Psoas muscle (tissue), 8 donors: ENCODE measurements around the gene MEIOSIN. TPM values are rescaled to one million over a fixed set of nuclear protein-coding genes. Genes with fewer than 3 reads are reported as not detected.
A peak's percentile ranks its signal among the peaks of the same experiment; 100 is the strongest.
"Not testable (repeated sequence)": the region's sequence is repeated elsewhere in the genome, so short reads cannot be mapped to it uniquely, and the experiment has no call there.

Source experiments
- ATAC-seq, 4 donors: fragments of 200-7000 bp; cut with Tn5 transposase; one replicate each; pipeline ENCODE4 v1.9.1; 2020; ENCODE audit warnings: moderate library complexity in 3 of 4, mild to moderate bottlenecking in 2 of 4
- DNase-seq, 2 donors: peaks; one replicate each; pipeline ENCODE4 v3.0.0-alpha.2; 2020
- H3K27ac ChIP-seq: fragments of 200-600 bp; one replicate; pipeline ENCODE4 v1.8.0; 2022
- H3K27me3 ChIP-seq, 3 donors: fragments of 200-600 bp in 1 of 3; one replicate each; pipeline versions ENCODE4 v1.6.1 to v1.8.0; 2013 to 2022; ENCODE audit warnings: low read length in 2 of 3, mild to moderate bottlenecking in 2 of 3, moderate library complexity in 1 of 3; ENCODE audit not compliant: insufficient read depth in 3 of 3
- H3K36me3 ChIP-seq, 2 donors: fragments of 200-600 bp in 1 of 2; one replicate each; pipeline versions ENCODE4 v1.6.1 to v1.8.0; 2013 to 2022; ENCODE audit warnings: low read depth in 1 of 2, mild to moderate bottlenecking in 1 of 2, moderate library complexity in 1 of 2; ENCODE audit not compliant: insufficient read depth in 1 of 2
- H3K4me1 ChIP-seq: fragments of 200-600 bp; one replicate; pipeline ENCODE4 v1.8.0; 2022
- H3K4me3 ChIP-seq: fragments of 200-600 bp; one replicate; pipeline ENCODE4 v1.8.0; 2022; ENCODE audit warnings: mild to moderate bottlenecking
- H3K9me3 ChIP-seq: fragments of 200-600 bp; one replicate; pipeline ENCODE4 v1.8.0; 2022
- CTCF ChIP-seq: fragments of 200-600 bp; IDR thresholded peaks from one replicate; pipeline ENCODE4 v1.8.0; 2022; ENCODE audit warnings: antibody characterized with exemption
- WGBS, 3 donors: extraction: QIAGEN DNeasy Blood & Tissue Kit; methylation state at CpG; one replicate each; pipeline versions ENCODE4 v1.1.6 to v1.1.7; 2013; 5-methylcytosine and 5-hydroxymethylcytosine counted together
- intact Hi-C, 2 donors: fragments of 100-400 bp; cut with DNase I; formaldehyde crosslinking; loops; one replicate each; pipeline versions ENCODE4 v1.11.0 to v1.14.2; 2022
- polyA plus RNA-seq, 3 donors: library from polyadenylated mRNA; stranded (reverse); fragments of 200-250 nt; gene quantifications; one replicate each; pipeline ENCODE4 v1.2.3, GENCODE V29; 2013
- total RNA-seq, 4 donors: library from RNA; stranded (reverse); fragmentation: NEBNext Ultra II Directional in 2 of 4; extraction: Animal tissue kit (Norgen Biotek cat#: 25700) in 2 of 4; gene quantifications; one replicate each; pipeline versions ENCODE4 v1.2.1 to v1.2.4, GENCODE V29; 2021 to 2023
- donor health status: healthy with polysubstance abuse.
- donor health status: DM: no; HTN: no; CAD: no; lungs with moderate emphysema.
- donor health status: Bipolar disorder and iron deficiency.
- donor health status: healthy.
- donor health status: DM: yes; HTN: yes; CAD: no.
- donor health status: DM: no; HTN: no; CAD: no.
- donor health status: DM: no; HTN: no; CAD: no.
- donor health status: DM: yes; HTN: yes; CAD: no.

The MEIOSIN gene
- total and polyA plus RNA-seq, 7 donors = 0.01 TPM; not detected in 6

GRCh38 chr19:45794627-45795026 lies 61.4 kb downstream of the MEIOSIN start:
- intact Hi-C loops = no loop called here
- TF ChIP-seq CTCF = no peak
- Histone ChIP-seq H3K9me3 (no peaks in the 10 kb centered on the region), H3K4me1 (peaks cover 24% of the 10 kb centered on the region), H3K27me3 (no peaks in the 10 kb centered on the region), H3K36me3 (peaks cover 0 to 14% of the 10 kb centered on the region in 2 donors), H3K27ac (no peak overlapping the region), H3K4me3 (no peak overlapping the region)
- ATAC-seq (no peak), DNase-seq (no peak)
- 64 to 74% (median 64%) methylated on average over 2 of the region's 2 CpGs for WGBS, 3 donors

GRCh38 chr19:45798995-45799517 lies 65.8 kb downstream of the MEIOSIN start:
- ATAC-seq (peak; percentile 70 to 87 (median 80)), DNase-seq (peak; percentile 57 to 80)
- Histone ChIP-seq H3K9me3 (no peaks in the 10 kb centered on the region), H3K27me3 (no peaks in the 10 kb centered on the region), H3K4me3 (no peak overlapping the region), H3K4me1 (peaks cover 15% of the 10 kb centered on the region), H3K36me3 (no peaks in the 10 kb centered on the region), H3K27ac (peak overlapping the region; percentile 62)
- intact Hi-C loops = loop anchor here (1.0 to 2.0 kb wide), 2 partner anchors 28 to 29 kb away; no protein-coding TSS in a partner anchor
- 2 to 3% (median 2%) methylated on average over 10 of the region's 10 CpGs for WGBS, 3 donors
- TF ChIP-seq CTCF = peak; percentile 91

- intact Hi-C loops = loop anchor here (1.0 to 2.0 kb wide), 2 partner anchors 29 kb away; no protein-coding TSS in a partner anchor
- H3K9me3 ChIP-seq, H3K4me3 ChIP-seq, DNase-seq, H3K27me3 ChIP-seq, H3K36me3 ChIP-seq: not testable (repeated sequence)
- Histone ChIP-seq H3K4me1 (peaks cover 15% of the 10 kb centered on the region), H3K27ac (peak overlapping the region; percentile 62)
- 18 to 45% (median 24%) methylated on average over 5 of the region's 5 CpGs for WGBS, 3 donors
- ATAC-seq = peak; percentile 63 to 81 (median 73)
Observed at GRCh38 chr19:45799541-45799940, 66.3 kb downstream of the MEIOSIN start.

- 67 to 81% (median 73%) methylated on average over 7 to 8 of the region's 8 CpGs for WGBS, 3 donors
- Histone ChIP-seq H3K9me3 (no peaks in the 10 kb centered on the region), H3K27me3 (no peaks in the 10 kb centered on the region), H3K36me3 (no peaks in the 10 kb centered on the region), H3K27ac (peak overlapping the region; percentile 62), H3K4me1 (peaks cover 15% of the 10 kb centered on the region), H3K4me3 (no peak overlapping the region)
- ATAC-seq (peak; percentile 11 to 33 (median 24)), DNase-seq (no peak)
- no peak for TF ChIP-seq CTCF
- intact Hi-C loops = no loop called here
Observed at GRCh38 chr19:45800070-45800553, 66.9 kb downstream of the MEIOSIN start.

- H3K27me3 ChIP-seq = no peaks in the 10 kb centered on the region
- no peaks in the 10 kb centered on the region for H3K36me3 ChIP-seq
- DNase-seq (no peak), ATAC-seq (no peak)
- no peaks in the 10 kb centered on the region for H3K9me3 ChIP-seq
- WGBS, 3 donors = 73 to 88% (median 78%) methylated on average over 7 of the region's 7 CpGs
- no peak for TF ChIP-seq CTCF
- no peak overlapping the region for H3K27ac ChIP-seq
- no peak overlapping the region for H3K4me3 ChIP-seq
- H3K4me1 ChIP-seq = peaks cover 15% of the 10 kb centered on the region
- intact Hi-C loops = no loop called here
Observed at GRCh38 chr19:45801603-45802175, 68.5 kb downstream of the MEIOSIN start.
